CD4-positive, alpha-beta T cell (primary cell): Measurements from ENCODE around the gene PRKN. TPM values are rescaled to one million over a fixed set of nuclear protein-coding genes. Genes with fewer than 3 reads are reported as not detected.

Experiments used
- ATAC-seq: fragments of 200-7000 bp; cut with Tn5 transposase; one replicate; pipeline ENCODE4 v1.10.0; 2022; ENCODE audit warnings: mild to moderate bottlenecking; ENCODE audit not compliant: poor library complexity
- CTCF ChIA-PET: fragments of 350-600 bp; sonication (Branson Sonifier 250); formaldehyde crosslinking; loops from one replicate; lab custom pipeline; 2021; ENCODE audit warnings: antibody characterized with exemption, inconsistent platforms; lab: Charles Lee
- POLR2A ChIA-PET: fragments of 350-600 bp; sonication (Branson Sonifier 250); formaldehyde crosslinking; loops from one replicate; lab custom pipeline; 2021; ENCODE audit warnings: antibody characterized with exemption, inconsistent platforms; lab: Charles Lee
- DNase-seq, 14 experiments: peaks; one replicate each; pipeline ENCODE4 v3.0.0-alpha.2; 2013 to 2020; ENCODE audit warnings: mixed read lengths in 2 of 14
- H3K27ac ChIP-seq, 2 donors: one replicate each; pipeline versions ENCODE4 v1.5.1 to v1.7.0; 2013; ENCODE audit warnings: low read length in 2 of 2, low read depth in 1 of 2, mild to moderate bottlenecking in 1 of 2
- H3K27me3 ChIP-seq, 2 experiments: 1 replicate in 1 of 2; 2 replicates in 1 of 2; pipeline versions ENCODE4 v1.6.1 to v1.7.0; 2013; ENCODE audit warnings: low read length in 2 of 2, control low read depth in 1 of 2, mild to moderate bottlenecking in 1 of 2, moderate library complexity in 1 of 2; ENCODE audit not compliant: insufficient read depth in 2 of 2, control insufficient read depth in 1 of 2
- H3K36me3 ChIP-seq: one replicate; pipeline ENCODE4 v1.6.1; 2013; ENCODE audit warnings: low read length, control low read depth; ENCODE audit not compliant: insufficient read depth
- H3K4me1 ChIP-seq: one replicate; pipeline ENCODE4 v1.6.1; 2013; ENCODE audit warnings: low read length, control low read depth; ENCODE audit not compliant: insufficient read depth
- H3K4me3 ChIP-seq: one replicate; pipeline ENCODE4 v1.5.1; 2013; ENCODE audit warnings: mild to moderate bottlenecking, low read length, moderate library complexity
- H3K9me3 ChIP-seq, 2 experiments: 1 replicate in 1 of 2; 2 replicates in 1 of 2; pipeline versions ENCODE4 v1.6.1 to v1.7.0; 2013; ENCODE audit warnings: low read length in 2 of 2, mild to moderate bottlenecking in 2 of 2, control low read depth in 1 of 2, moderate library complexity in 1 of 2; ENCODE audit not compliant: control insufficient read depth in 1 of 2, insufficient read depth in 1 of 2
- H3K27ac Mint-ChIP-seq: one replicate; pipeline ENCODE4 v1.8.0; 2020; ENCODE audit warnings: mixed read lengths
- H3K27me3 Mint-ChIP-seq: one replicate; pipeline ENCODE4 v1.8.0; 2021; ENCODE audit warnings: mixed read lengths
- H3K36me3 Mint-ChIP-seq: one replicate; pipeline ENCODE4 v1.8.0; 2021; ENCODE audit warnings: low read depth, mixed read lengths
- H3K4me1 Mint-ChIP-seq: one replicate; pipeline ENCODE4 v1.8.0; 2021; ENCODE audit warnings: low read depth, mixed read lengths
- H3K4me3 Mint-ChIP-seq: one replicate; pipeline ENCODE4 v1.8.0; 2020; ENCODE audit warnings: mild to moderate bottlenecking, mixed read lengths
- H3K9me3 Mint-ChIP-seq: one replicate; pipeline ENCODE4 v1.8.0; 2020; ENCODE audit warnings: mixed read lengths
- intact Hi-C, 2 experiments: fragments of 100-400 bp; cut with DNase I in 1 of 2; cut with micrococcal nuclease in 1 of 2; formaldehyde crosslinking; loops; one replicate each; pipeline versions ENCODE4 v1.15.1 to v1.9.0; 2023 to 2025; cut with DNase I, micrococcal nuclease
- total RNA-seq, 174 experiments: library from RNA in 2 of 174; stranded (reverse) in 2 of 174; gene quantifications; one replicate each; pipeline ENCODE4 v1.2.3 and lab custom pipeline; 2021 to 2026
- TF ChIP-seq, protein P1 (sequence below): fragments of 200-600 bp; IDR thresholded peaks from one replicate; pipeline ENCODE4 v1.8.0; 2022; ENCODE audit warnings: antibody characterized with exemption, mild to moderate bottlenecking

Gene PRKN
- total RNA-seq, 2 experiments from 2014 or later = 5.2 to 5.4 TPM

DNA sequence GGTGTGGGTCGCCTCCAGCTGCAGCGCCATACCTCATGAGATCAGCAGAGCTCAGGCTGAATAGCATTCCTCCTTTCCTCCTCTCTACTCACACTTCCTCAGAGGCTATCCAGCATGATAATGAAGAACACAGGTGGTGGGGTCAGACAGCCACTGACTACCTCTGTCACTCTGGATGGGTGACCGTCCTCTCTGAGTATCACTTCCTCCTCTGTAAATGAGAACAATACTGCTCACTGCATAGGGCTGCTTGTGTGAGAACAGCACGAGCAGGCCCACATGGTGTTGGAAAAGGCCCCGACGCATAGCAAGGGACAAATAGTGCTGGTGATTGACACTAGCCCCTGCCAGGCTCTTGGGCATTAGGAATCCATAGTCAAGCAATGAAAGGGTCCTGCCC, 239.1 kb downstream of the PRKN start:
- CTCF ChIA-PET = no interaction called here
- POLR2A ChIA-PET = no interaction called here
- Mint-ChIP-seq H3K27me3 (no peaks in the 10 kb centered on the region), H3K4me3 (no peak overlapping the region), H3K36me3 (peaks cover 14% of the 10 kb centered on the region), H3K9me3 (no peaks in the 10 kb centered on the region), H3K4me1 (no peaks in the 10 kb centered on the region), H3K27ac (no peak overlapping the region)
- H3K9me3 ChIP-seq = peaks cover 0 to 9% of the 10 kb centered on the region in 2 experiments
- no peaks in the 10 kb centered on the region for H3K27me3 ChIP-seq
- H3K27ac ChIP-seq = no peak overlapping the region
- intact Hi-C loops = no loop called here
- H3K36me3 ChIP-seq = no peaks in the 10 kb centered on the region
- no peaks in the 10 kb centered on the region for H3K4me1 ChIP-seq
- no peak for DNase-seq
- TF ChIP-seq, protein P1, sequence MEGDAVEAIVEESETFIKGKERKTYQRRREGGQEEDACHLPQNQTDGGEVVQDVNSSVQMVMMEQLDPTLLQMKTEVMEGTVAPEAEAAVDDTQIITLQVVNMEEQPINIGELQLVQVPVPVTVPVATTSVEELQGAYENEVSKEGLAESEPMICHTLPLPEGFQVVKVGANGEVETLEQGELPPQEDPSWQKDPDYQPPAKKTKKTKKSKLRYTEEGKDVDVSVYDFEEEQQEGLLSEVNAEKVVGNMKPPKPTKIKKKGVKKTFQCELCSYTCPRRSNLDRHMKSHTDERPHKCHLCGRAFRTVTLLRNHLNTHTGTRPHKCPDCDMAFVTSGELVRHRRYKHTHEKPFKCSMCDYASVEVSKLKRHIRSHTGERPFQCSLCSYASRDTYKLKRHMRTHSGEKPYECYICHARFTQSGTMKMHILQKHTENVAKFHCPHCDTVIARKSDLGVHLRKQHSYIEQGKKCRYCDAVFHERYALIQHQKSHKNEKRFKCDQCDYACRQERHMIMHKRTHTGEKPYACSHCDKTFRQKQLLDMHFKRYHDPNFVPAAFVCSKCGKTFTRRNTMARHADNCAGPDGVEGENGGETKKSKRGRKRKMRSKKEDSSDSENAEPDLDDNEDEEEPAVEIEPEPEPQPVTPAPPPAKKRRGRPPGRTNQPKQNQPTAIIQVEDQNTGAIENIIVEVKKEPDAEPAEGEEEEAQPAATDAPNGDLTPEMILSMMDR = no peak
- ATAC-seq = no peak
- no peak overlapping the region for H3K4me3 ChIP-seq

DNA sequence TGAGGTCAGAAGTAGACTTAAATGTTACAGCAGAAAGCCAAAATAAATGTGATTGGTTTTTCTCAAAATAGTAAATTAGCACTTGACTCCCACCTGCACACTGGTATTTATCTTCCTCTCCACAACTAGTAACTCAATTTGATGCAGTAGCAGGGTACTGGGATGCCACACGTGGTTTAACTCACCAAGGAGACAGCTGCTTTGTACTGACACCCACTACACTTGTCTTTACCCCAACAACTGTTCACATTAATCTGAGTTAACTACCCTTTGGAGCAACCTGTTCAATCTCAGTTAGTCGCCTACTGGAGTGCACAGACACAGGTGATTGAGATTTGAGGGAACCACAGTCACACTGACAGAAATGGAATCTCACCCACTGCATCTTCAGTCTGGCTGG, 242.1 kb downstream of the PRKN start:
- ATAC-seq = no peak
- Histone ChIP-seq H3K4me1 (no peaks in the 10 kb centered on the region), H3K36me3 (no peaks in the 10 kb centered on the region), H3K27ac (no peak overlapping the region), H3K4me3 (no peak overlapping the region), H3K9me3 (no peaks in the 10 kb centered on the region), H3K27me3 (no peaks in the 10 kb centered on the region)
- Mint-ChIP-seq H3K9me3 (peaks cover 2% of the 10 kb centered on the region), H3K4me3 (no peak overlapping the region), H3K27ac (no peak overlapping the region), H3K27me3 (no peaks in the 10 kb centered on the region), H3K4me1 (no peaks in the 10 kb centered on the region), H3K36me3 (peaks cover 4% of the 10 kb centered on the region)
- intact Hi-C loops = no loop called here
- CTCF ChIA-PET = no interaction called here
- POLR2A ChIA-PET = no interaction called here
- DNase-seq = no peak
- TF ChIP-seq, protein P1 = no peak

DNA sequence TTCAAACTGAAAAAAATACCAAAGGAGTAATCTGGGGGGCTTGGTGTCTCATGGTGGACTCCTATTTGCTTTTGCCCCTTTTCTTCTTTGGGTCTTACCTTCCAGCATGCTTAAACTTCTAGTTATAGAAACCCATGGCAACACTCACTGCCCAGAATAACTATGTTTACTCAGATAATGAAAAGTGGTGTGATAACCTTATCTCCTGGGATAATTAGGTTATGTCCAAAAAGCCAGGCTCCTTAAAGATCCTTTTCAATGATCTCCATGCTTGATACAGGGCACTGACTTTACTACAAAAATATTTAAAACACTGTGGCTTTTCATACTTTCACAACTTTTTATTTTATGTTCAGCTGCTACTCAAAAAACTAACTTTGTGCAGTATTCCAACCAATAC, 245.6 kb downstream of the PRKN start:
- POLR2A ChIA-PET = no interaction called here
- H3K27me3 Mint-ChIP-seq = no peaks in the 10 kb centered on the region
- Histone ChIP-seq H3K4me1 (no peaks in the 10 kb centered on the region), H3K9me3 (no peaks in the 10 kb centered on the region), H3K27me3 (no peaks in the 10 kb centered on the region), H3K36me3 (no peaks in the 10 kb centered on the region), H3K4me3 (no peak overlapping the region), H3K27ac (no peak overlapping the region)
- TF ChIP-seq, protein P1 = no peak
- DNase-seq (no peak), ATAC-seq (no peak)
- intact Hi-C loops = no loop called here
- H3K4me3 Mint-ChIP-seq = no peak overlapping the region
- no peaks in the 10 kb centered on the region for H3K4me1 Mint-ChIP-seq
- no peaks in the 10 kb centered on the region for H3K36me3 Mint-ChIP-seq
- H3K9me3 Mint-ChIP-seq = peaks cover 10% of the 10 kb centered on the region
- CTCF ChIA-PET = no interaction called here
- no peak overlapping the region for H3K27ac Mint-ChIP-seq
